Measurements from ENCODE around the gene PTBP1. TPM values are rescaled to one million over a fixed set of nuclear protein-coding genes. Genes with fewer than 3 reads are reported as not detected.
A peak's percentile ranks its signal among the peaks of the same experiment; 100 is the strongest.

Gene PTBP1
- total RNA-seq, 3 donors from 2014 or later (not counting 1 experiment from before 2014, with no cell fraction given): 302 to 350 (median 345) TPM

DNA sequence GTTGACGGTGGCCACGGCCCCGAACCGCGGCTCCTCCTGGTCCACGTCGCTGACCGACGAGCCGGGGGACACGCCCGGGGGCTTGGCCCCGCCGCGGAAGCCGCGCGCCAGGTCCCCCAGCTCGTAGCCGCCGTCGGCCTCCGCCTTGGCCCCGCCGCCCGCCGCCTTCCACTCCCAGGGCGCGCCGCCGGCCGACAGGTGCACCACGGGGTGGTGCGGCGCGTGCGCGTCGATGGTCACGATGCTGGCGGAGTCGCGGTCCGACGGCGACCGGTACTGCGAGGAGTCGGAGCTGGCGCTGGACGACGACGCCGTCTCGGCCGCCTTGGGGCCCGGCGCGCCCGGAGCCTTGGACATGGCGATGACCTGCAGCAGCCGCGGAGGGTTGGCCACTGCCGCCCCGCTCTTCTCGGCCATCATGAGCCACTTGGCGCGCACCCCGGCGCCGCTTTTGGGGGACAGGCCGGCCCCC lies 15.5 kb downstream of the PTBP1 start:
- H3K36me3 Mint-ChIP-seq: peaks cover 1% of the 10 kb centered on the region
- no peak overlapping the region for H3K4me3 ChIP-seq (ENCODE audit: low read length)
- peaks cover 40% of the 10 kb centered on the region for H3K36me3 ChIP-seq (ENCODE audit: control insufficient read depth, insufficient read depth, low read length)
- no peak overlapping the region for H3K4me3 Mint-ChIP-seq
- ATAC-seq: peak in 1 of 3 donors; percentile 14
- intact Hi-C loops (cut with micrococcal nuclease): no loop called here
- peaks cover 0 to 4% of the 10 kb centered on the region in 2 donors for H3K9me3 Mint-ChIP-seq
- H3K27me3 ChIP-seq (ENCODE audit: control insufficient read depth, insufficient read depth, low read length): no peaks in the 10 kb centered on the region
- no peaks in the 10 kb centered on the region for H3K9me3 ChIP-seq (ENCODE audit: control insufficient read depth, insufficient read depth, low read length)
- H3K27ac ChIP-seq (ENCODE audit: low read length): no peak overlapping the region
- H3K27me3 Mint-ChIP-seq (ENCODE audit: low read depth in 2 of 2): no peaks in the 10 kb centered on the region
- TF ChIP-seq, protein P1, sequence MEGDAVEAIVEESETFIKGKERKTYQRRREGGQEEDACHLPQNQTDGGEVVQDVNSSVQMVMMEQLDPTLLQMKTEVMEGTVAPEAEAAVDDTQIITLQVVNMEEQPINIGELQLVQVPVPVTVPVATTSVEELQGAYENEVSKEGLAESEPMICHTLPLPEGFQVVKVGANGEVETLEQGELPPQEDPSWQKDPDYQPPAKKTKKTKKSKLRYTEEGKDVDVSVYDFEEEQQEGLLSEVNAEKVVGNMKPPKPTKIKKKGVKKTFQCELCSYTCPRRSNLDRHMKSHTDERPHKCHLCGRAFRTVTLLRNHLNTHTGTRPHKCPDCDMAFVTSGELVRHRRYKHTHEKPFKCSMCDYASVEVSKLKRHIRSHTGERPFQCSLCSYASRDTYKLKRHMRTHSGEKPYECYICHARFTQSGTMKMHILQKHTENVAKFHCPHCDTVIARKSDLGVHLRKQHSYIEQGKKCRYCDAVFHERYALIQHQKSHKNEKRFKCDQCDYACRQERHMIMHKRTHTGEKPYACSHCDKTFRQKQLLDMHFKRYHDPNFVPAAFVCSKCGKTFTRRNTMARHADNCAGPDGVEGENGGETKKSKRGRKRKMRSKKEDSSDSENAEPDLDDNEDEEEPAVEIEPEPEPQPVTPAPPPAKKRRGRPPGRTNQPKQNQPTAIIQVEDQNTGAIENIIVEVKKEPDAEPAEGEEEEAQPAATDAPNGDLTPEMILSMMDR (IDR thresholded peaks at IDR 0.05): no peak
- H3K4me1 ChIP-seq (ENCODE audit: control insufficient read depth, insufficient read depth, low read length): no peaks in the 10 kb centered on the region
- peaks cover under 1 to 14% of the 10 kb centered on the region in 2 donors for H3K4me1 Mint-ChIP-seq
- 97% methylated on average over 72 of the region's 72 CpGs for WGBS (ENCODE audit: insufficient coverage)
- DNase-seq: no peak
- H3K27ac Mint-ChIP-seq: no peak overlapping the region

DNA sequence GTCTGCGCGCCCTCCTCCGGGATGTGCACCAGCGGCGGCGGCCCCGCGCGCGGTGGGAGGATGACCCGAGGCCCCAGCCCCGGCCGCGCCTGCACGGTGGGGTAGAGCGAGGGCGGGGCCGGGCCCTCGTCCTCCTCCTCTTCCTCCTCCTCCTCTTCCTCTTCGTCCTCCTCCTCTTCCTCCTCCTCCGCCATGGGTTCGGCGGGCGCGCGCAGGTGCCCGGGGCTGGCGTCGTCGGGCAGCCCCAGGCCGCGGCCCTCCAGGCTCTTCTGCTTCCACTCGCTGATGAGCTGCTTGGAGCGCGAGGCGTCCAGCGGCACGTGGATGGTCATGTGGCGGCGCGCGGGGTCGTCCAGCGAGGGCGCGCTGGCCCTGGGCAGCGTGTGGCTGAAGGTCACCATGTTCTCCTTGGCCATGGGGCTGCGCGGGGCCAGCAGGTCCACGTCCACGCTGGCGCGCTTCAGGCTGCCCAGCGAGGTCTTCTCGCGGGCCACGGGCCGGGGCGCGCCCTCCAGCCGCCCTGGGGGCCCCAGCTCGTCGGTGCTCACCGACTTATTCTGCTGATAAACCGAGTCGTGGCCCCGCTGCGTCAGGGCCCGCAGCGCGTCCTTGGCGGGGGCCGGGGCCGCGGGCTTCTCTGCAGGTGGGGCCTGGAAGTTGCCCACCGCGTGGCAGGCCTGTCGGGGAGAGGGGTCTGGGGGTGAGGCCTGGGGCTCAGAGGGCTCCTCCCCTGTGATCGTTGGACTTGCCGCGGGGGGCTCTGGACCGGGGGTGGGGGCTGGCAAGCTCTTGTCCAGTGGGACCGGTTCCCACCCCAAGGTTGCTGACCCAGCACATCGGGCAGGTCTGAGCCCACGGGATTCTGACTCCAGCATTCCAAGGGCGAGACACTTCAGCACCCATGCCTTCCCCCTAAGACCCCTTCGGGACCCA lies 16.2 kb downstream of the PTBP1 start:
- no peak overlapping the region for H3K27ac Mint-ChIP-seq
- no peaks in the 10 kb centered on the region for H3K27me3 ChIP-seq (ENCODE audit: control insufficient read depth, insufficient read depth, low read length)
- 97% methylated on average over 87 of the region's 87 CpGs for WGBS (ENCODE audit: insufficient coverage)
- H3K27ac ChIP-seq (ENCODE audit: low read length): no peak overlapping the region
- no peaks in the 10 kb centered on the region for H3K9me3 ChIP-seq (ENCODE audit: control insufficient read depth, insufficient read depth, low read length)
- intact Hi-C loops (cut with micrococcal nuclease): no loop called here
- no peak overlapping the region for H3K4me3 ChIP-seq (ENCODE audit: low read length)
- TF ChIP-seq, protein P1 (IDR thresholded peaks at IDR 0.05): no peak
- H3K9me3 Mint-ChIP-seq: peaks cover 0 to 4% of the 10 kb centered on the region in 2 donors
- H3K36me3 Mint-ChIP-seq: no peaks in the 10 kb centered on the region
- no peaks in the 10 kb centered on the region for H3K4me1 ChIP-seq (ENCODE audit: control insufficient read depth, insufficient read depth, low read length)
- H3K4me3 Mint-ChIP-seq: no peak overlapping the region
- peaks cover 35% of the 10 kb centered on the region for H3K36me3 ChIP-seq (ENCODE audit: control insufficient read depth, insufficient read depth, low read length)
- H3K27me3 Mint-ChIP-seq (ENCODE audit: low read depth in 2 of 2): no peaks in the 10 kb centered on the region
- ATAC-seq (peak in 1 of 3 donors; percentile 6), DNase-seq (no peak)
- H3K4me1 Mint-ChIP-seq: peaks cover 0 to 14% of the 10 kb centered on the region in 2 donors

DNA sequence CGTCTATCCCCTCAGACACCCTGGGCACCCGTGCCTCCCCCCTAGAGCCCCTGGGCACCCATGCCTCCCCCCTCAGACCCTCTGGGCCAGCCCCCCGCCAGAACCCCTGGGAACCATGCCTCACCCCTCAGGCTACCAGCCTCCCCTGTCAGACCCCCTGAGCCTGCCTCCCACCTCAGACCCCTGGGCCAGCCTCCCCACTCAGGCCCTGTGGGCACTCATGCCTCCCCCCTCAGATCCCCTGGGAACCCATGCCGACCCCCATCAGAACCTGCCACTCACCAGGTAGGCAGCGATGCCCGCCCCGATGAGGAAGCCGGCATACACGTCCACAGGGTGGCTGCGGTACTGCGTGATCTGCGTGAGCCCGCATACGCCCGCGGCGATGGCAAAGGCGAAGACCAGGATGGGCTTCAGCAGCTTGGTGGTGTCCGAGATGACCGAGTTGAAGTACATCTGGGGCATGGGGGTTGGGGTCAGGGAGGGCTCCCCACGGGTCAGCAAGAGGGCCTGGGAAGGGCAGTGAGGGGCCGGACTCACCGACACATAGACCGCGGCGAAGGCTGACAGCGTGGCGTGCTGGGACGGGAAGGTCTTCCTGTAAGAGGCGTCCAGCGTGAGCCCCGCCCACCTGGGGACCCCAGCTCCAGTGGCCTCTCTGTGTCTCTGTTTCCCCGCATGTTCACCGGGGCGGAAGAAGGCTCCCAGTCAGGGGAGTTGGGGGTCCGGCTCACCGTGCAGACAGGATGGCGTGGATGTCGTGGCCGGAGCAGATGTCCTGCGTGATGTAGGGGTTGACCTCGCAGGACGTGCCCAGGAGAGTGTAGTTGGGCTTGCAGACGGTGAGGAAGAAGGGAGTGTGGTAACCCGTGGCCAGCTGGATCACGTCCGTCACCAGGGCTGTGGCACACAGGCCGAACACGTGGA lies 17.2 kb downstream of the PTBP1 start:
- WGBS (ENCODE audit: insufficient coverage): 95% methylated on average over 49 of the region's 49 CpGs
- Histone ChIP-seq H3K4me1 (ENCODE audit: control insufficient read depth, insufficient read depth, low read length) (no peaks in the 10 kb centered on the region), H3K27me3 (ENCODE audit: control insufficient read depth, insufficient read depth, low read length) (no peaks in the 10 kb centered on the region), H3K36me3 (ENCODE audit: control insufficient read depth, insufficient read depth, low read length) (peaks cover 26% of the 10 kb centered on the region), H3K9me3 (ENCODE audit: control insufficient read depth, insufficient read depth, low read length) (no peaks in the 10 kb centered on the region), H3K27ac (ENCODE audit: low read length) (no peak overlapping the region), H3K4me3 (ENCODE audit: low read length) (no peak overlapping the region)
- H3K27me3 Mint-ChIP-seq (ENCODE audit: low read depth in 2 of 2): no peaks in the 10 kb centered on the region
- intact Hi-C loops (cut with micrococcal nuclease): no loop called here
- peaks cover 0 to 14% of the 10 kb centered on the region in 2 donors for H3K4me1 Mint-ChIP-seq
- no peaks in the 10 kb centered on the region for H3K36me3 Mint-ChIP-seq
- ATAC-seq (peak in 2 of 3 donors; percentile 11 to 14), DNase-seq (no peak)
- H3K27ac Mint-ChIP-seq: peak overlapping the region; percentile 31 to 63
- H3K9me3 Mint-ChIP-seq: peaks cover 0 to 4% of the 10 kb centered on the region in 2 donors
- TF ChIP-seq, protein P1 (IDR thresholded peaks at IDR 0.05): no peak
- H3K4me3 Mint-ChIP-seq: no peak overlapping the region
